GM19023 (cell line): ENCODE data around the gene NPTN.
A peak's percentile ranks its signal among the peaks of the same experiment; 100 is the strongest.

Experiments used
- ATAC-seq: cut with Tn5 transposase; IDR thresholded peaks from one replicate; pipeline ENCODE4 v1.9.1; 2021; ENCODE audit warnings: mild to moderate bottlenecking, moderate library complexity; ENCODE audit not compliant: unreplicated experiment

NPTN gene

DNA sequence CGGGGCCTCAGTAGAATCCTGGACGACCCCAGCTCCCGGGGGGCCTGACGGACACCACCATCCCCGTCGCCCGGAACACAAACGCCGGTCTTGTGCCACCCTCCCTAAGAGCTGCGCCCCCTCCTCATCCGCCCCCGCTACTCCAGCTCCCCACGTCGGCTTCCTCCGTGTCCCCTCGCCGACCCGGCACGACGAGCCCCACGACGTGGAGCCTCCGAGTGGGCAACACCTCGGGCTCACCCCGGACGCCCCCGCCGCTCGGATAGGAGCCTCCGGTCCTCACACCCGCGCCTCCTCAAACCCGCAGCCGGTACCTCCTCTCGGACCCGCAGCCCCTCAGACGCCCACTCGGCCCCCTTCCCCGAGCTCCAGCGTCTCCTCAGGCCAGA, 525 bp downstream of the NPTN start:
- ATAC-seq: peak; percentile 8

DNA sequence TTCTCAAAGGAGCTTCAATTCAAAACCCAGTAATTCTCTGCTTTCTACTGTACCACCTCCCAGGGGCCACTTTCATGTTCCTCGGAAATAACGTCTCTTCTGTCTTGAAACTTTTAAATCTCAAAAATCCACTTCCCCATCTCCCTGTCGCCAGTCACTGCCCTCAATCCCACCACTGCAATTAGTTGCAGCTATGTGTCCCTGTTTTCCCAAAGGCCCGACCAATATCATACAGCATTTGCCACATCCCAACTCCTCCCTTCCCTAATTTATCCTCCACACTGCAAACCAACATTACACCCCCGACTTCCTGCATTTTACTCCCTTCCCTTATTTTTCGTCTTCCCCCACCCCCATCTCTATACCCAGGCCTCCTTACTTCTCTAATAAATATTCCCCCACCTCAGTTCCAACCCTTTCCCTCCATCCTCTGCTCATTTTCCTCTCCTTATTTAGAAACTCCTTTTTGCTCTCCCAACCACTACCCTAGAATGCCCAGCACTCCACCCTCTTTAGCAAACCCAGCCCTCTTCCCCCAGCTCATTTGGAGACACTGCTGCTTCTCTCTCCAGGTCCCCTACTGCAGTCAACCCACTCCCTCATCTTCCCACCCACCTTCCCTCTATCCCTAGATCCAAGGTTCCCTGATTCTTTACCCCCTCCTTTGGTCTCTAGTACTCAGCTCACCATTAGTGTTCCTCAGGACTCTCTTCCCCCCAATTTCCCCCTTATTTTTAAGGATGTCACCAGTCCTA, 1.1 kb downstream of the NPTN start:
- no peak for ATAC-seq

DNA sequence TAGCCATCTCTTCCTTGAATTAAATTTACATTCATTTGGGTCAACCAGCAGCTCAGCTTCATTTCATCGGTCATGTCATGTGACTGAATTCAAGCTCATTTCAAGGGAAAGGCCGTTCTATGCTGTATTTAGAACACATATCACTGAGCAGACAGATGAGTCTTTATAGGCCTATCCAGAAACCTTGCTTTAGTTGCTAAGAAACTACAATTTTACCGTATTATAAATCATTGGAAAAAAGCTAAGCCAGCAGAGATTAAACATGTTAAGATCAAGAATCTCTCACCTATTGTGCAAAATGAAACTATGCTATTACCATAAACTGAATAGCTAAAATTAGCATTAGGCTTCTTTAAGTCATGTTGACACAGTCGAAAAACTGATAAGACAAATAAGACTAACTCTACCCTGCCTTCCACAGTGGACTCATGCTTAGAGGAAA, 2.2 kb downstream of the NPTN start:
- no peak for ATAC-seq

DNA sequence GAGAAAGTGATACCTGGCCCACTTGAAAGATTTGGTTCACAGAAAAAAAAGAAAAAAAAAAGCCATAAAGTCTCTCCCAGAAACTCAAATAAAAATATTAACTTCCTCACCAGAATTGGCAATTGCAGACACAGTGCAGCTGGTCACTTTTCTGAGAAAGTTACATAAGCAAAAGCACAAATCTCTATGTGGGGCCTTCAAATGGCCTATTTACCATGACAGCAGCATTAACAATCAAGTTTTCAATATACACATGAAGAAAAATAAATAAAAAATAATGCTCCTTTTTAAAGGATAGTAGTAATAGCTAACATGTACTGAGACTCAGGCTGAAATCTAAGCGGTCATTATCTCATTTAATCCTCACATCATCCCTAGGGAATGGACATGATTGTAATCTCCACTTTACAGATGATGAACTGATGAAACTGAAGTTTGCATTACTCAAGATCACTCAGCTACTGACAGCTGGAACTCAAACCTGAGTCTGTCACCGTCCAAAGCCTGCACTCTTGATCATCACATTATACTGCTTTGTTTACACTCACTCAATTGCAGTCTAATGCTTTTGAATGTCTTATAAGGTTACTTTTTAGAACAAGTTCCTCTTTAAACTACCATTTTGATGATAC, 3.3 kb downstream of the NPTN start:
- no peak for ATAC-seq

DNA sequence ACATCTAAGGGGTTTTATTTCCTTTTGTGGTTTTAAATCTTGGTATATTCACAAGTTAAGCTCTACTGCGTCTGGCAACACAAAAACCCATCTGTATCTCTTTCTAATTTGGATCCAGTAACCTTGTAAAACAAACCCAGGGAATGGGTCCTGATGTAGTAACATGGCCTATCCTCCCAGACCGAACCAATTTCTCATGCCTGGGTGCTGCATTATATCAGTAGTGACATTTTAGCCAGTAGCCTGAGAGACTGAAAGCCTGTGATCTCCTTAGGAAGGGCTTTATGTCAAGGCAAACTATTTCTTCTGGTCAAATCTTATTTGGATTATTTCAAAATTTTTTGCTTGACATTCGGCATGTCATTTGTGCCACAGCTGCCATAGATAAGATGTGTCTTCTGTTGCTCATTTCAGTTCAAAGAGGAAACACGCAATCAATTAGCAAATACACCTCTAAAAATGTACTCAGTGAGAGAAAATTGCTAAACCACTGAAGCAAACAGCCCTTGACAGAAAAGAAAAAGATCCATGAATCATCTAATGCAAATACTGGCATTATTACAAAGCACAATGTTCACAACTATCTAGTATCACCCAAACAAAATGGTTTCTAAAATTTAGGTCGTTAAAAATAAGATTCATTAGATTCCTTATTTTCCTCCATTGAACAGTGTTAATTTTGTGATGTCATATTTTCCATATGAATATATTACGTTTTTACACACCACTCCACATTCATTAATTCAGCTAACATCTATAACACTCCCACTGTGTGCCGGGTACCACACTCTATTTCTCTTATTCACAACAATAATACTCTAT, 4.0 kb downstream of the NPTN start:
- no peak for ATAC-seq

DNA sequence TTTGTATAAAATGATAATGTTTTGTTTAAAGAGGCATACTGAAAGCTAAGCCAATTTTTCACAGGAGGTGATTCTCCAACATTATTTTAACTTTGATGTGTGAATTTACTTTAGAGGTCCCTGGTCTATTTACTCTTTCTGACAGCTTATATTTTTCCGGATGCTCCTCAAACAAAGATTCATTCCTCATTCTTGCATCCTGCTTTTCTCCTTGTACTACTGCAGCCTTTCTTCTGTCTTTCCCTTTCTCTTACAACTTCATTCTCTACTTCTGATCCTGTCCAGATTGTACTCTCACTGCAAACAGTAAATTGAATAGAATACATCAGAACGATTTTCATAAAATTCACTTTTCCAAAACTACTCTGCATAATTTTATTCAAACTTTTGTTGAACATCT, 5.1 kb downstream of the NPTN start:
- no peak for ATAC-seq

DNA sequence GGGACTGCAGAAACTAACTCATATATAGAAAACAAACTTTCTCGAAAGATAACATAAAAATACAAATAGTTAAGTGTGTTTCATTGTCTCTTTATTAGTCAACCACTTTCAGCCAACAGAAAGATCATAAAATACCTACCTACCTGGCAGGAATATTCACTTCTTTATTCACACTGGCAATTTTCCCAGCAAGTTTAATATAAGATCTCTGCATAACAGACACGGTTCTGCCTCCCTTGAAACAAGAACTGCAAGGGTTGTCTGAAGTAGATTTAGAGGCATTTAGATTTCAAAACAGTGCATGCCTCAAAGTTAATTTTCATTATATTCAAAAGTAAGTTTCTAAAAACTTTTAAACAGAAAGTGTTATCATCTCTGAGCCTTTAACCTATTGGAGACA, 7.1 kb downstream of the NPTN start:
- no peak for ATAC-seq

DNA sequence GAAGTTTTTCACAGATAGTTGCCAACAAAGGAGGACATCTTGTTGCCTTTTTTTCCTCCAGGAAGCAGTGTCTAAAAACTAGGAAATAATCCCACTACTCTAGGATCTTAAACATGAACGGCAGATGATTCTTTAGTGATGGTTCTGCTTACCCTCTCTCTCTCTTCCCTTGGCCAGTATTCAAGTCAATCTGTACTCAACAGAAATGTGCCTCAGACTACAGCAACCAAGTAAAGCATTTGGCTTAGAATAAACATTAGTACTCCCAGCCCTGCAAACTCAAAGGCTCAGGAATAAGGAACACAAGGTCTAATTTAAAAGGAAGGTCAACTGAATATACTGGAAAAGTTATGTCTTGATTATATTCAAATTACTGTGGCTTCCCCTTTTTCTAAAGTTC, 8.7 kb downstream of the NPTN start:
- no peak for ATAC-seq

DNA sequence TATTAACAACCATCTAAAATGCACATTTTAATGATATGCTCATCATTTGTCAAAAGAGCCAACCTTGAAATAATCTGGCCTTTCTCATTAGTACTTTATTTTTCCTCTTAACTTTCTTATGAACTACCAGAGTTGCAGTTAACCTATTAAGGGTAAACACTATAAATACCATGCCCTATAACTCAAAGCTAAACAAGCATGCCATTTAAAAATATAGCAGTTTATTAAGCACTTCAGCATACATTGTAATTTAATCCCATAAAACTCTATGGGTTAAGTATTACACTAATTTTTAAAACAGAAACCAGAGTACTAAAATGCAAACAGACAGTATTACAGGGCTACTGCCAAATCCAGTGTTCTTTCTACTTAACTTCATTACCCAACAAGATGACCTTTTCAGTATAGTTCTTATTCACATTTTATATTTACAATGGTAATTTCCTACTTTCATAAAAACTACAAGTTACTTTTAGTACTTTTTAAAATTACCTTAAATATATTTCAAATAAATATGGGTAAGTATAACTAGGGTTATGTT, 11.8 kb downstream of the NPTN start:
- no peak for ATAC-seq

DNA sequence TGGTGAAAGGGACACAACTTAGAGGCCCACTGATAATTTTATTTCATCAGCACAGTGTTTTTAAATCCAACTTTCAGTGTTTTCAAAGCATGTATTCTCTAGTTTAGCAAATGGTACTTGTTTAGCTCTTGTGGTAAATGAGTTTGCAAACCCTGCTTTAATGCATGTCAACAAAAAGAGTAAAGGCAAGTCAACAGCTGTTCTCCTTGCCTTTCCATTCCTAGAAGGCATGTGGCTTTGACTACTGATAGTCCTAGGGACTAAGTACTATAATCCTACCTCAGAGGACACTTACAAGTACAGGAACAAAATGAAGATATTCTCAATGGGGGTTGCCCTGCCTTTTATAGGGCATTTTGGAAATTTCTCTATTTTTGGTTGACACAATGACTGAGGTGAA, 13.1 kb downstream of the NPTN start:
- no peak for ATAC-seq

DNA sequence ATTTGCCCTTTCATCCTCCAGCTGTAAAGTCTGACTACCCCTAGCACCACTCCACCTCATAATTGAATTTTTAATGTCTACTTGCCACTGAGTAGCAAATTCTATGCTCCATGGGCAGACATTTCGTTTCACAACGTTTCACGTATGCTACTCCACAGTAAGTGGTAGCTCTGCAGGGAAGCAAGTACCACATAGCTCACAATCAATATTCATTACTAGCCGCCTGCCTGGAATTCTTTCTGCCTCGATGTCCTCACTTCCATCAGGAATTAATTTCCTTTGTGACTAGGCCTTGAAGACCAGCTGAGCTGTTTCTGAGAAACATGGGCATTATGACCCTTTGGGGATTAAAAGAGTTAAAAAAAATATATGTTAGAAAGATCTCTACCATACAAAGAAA, 15.3 kb downstream of the NPTN start:
- ATAC-seq: no peak

DNA sequence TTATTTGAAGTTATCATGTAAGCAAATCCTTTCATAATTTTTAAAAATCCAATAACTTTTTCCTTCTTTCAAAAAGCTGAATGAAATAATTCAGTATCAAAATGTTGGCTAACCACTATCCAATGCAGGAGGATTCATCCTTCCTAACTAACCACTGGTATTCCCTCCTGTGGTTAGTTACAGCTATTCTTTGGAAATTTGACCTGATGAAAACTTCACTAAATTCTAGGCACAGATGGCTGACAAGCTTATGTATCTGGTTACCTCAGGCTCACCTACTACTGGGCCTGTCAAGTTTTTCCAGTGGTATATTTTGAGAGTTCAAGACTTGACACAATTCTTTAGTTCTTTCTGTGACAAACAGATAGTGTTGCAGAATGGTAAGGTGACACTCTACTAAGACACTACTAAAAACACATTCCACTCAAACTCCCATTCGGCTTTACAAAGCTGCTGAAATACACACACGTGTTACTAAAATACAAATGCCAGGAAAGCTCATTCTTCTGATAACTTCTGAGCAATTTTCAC, 15.8 kb downstream of the NPTN start:
- no peak for ATAC-seq

DNA sequence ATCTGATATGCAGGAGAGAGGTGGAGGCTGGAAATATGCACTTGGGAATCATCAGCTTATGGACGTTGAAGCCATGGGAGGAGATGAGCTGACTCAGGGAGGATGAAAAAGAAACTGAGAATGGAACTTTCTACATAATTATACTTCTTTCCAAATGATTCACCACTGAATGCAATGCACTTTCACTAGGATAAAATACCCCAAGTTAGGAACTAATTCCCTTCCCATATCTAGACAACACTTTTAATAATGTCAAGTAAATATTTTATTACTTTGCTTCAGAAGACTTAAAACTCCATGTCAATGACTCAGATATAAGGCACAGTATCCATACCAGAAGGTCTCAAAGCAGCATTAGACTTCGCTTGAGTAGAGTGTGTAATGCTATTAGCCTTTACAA, 24.2 kb downstream of the NPTN start:
- no peak for ATAC-seq

DNA sequence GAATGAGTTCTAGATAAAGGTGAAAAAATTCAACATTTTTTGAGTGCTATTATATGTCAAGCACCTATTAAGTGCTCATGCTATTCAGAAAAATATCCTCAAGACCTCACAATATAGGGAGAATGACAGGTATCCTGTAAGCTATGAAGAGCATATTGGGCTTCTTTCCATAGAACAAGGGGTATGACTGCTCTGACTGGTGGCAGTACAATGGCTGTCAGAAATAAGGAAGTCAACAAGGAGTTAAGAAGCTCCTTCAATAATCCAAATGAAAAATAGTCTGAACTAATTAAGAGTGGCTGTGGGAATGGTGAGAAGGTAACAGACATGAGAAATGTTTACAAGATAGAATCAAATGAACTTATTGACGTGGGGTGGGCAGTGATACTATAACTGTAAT, 24.7 kb downstream of the NPTN start:
- no peak for ATAC-seq

DNA sequence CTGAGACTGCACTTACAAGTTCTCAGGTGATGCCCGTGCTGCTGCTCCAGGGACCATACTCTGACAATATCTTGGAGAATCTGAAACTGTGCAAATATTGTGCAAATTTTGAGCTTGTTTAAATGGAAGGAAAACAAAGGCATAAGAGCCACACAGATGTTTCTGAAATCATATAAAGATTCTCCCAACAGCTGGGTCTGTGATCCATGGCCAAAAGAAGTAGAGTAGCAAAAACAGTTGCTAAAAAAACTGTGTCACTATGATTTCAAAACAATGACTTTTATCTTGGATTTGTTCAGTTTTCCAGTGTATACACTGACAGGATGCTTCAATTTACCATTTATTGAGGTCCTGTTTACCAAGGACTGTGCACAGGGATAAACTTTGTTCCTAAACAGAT, 25.3 kb downstream of the NPTN start:
- ATAC-seq: no peak

DNA sequence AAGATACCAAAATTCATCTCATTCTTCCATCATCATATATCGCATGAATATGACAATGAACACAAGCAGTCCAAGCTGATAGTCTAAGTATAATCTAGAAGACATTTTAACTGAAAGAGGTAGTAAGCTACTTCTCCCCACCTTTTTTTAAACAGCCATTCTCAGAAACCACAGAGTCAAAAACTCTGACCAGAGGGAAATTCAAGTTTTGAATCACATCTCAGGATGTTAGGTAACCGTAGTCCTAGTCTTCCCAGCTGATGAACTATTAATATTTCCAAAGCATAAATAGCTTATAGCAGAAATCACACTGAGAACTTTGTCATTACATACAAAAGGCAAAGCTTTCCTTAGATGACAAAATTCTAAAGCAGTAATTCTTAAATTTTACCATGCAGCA, 25.8 kb downstream of the NPTN start:
- no peak for ATAC-seq

DNA sequence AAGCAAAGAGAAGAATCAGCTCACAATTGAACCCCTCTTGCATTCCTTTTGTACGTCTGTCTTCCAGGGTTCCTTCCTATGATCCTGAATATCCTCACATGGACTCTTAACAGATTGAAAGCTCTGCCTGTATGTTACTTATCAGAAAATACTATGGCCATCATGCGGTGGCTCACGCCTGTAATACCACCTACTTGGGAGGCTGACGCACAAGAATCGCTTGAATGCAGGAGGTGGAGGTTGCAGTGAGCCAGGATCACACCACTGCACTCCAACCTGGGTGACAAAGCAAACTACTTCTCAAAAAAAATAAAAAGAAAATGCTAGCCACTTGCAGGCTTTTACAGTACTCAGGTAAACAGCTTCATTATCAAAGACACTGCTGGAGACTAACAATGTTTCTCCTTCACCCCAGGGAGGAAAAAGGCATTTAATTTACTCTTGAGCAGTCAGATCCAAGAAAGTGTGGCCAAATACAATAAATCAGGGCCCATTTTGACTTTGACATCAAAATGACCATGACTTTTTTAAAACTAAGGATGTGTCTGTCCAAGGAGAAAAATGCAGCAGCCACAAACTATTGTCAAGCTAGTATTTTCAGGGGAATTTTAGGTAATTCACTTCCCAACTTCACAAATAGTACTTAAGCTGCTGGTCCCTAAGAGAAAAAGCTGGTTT, 27.3 kb downstream of the NPTN start:
- no peak for ATAC-seq

DNA sequence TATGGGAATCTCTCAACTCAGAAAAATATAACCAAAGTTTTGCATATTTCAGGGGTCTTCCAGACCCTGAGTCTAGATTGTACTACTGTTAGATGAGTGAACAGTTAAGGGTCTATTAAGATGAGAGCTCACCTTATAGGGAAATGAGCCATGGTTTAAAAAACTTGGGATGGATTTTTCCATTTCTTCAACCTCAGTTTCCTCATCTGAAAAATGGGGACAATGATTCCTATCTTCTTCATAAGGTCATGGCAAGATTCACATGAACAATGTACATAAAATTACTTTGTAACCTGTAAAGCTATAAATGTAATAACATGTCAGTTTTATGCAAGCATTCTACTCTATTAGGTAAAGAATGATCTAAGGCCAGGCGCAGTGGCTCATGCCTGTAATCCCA, 28.7 kb downstream of the NPTN start:
- no peak for ATAC-seq

DNA sequence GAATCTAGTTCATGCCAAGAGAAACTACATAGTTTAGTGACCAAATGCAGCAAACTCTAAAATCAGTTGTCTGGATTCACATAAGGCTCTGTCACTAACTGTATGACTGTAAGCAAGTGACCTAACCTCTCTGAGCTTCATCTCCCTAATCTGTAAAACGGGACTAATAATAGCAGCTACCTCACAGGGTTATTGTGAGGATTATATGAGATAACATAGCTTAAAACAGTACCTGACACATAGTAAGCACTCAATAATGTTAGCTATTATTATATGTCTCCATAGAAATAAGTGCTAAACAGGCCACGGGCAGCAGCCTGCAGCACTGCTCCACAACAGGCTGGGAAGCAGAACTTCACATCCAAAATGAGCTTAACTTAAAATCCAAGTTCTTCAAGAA, 30.2 kb downstream of the NPTN start:
- ATAC-seq: no peak

DNA sequence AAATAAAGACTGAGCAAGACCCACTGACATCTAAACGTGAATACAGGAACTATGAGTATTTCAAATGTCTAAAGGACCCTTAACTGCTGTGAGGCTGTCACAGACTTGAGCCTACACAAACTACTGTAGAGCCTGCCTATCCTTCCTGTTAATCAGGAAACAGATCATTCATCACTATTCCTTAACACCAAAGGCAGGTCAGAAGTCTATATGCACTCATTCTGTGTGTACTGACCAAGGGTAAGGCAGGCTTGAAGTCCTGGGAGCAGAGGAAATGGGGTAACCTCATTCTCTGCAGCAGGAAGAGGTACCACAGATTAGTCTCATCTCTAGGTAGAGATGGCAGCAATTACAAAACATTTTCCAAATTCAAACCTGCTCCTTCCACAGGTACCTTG, 30.7 kb downstream of the NPTN start:
- ATAC-seq: no peak
